HepG2 (cell line): ENCODE results near the gene EGFR.

Source experiments
- ARNTL ChIP-seq: sonication (generic); formaldehyde crosslinking; IDR thresholded peaks from 2 replicates; pipeline ENCODE4 v1.4.0; 2020; ENCODE audit warnings: mild to moderate bottlenecking, missing genetic modification reagents
- CTCF ChIP-seq: sonication (generic); formaldehyde crosslinking; IDR thresholded peaks from 2 replicates; pipeline ENCODE4 v1.5.0; 2020; ENCODE audit warnings: mild to moderate bottlenecking, missing genetic modification reagents, moderate library complexity
- GABPB1 ChIP-seq: IDR thresholded peaks from 2 replicates; pipeline ENCODE4 v1.6.1; 2016; ENCODE audit warnings: mild to moderate bottlenecking, missing genetic modification reagents, moderate library complexity, missing compliant biosample characterization
- GTF2F1 ChIP-seq: fragments of 150-350 bp; IDR thresholded peaks from 2 replicates; pipeline ENCODE4 v1.6.1; 2014; ENCODE audit warnings: low read length
- JUN ChIP-seq: sonication (generic); formaldehyde crosslinking; IDR thresholded peaks from 2 replicates; pipeline ENCODE4 v1.4.0; 2020; ENCODE audit warnings: mild to moderate bottlenecking, missing genetic modification reagents
- NONO ChIP-seq, 2 experiments: fragments of 450-650 bp in 1 of 2; sonication (generic) in 1 of 2; formaldehyde crosslinking in 1 of 2; IDR thresholded peaks in 1 of 2; conservative IDR thresholded peaks in 1 of 2; 2 replicates each; pipeline versions ENCODE4 v1.6.1 to v1.8.0; 2017 to 2022; ENCODE audit warnings: mild to moderate bottlenecking in 1 of 2, missing genetic modification reagents in 1 of 2, moderate library complexity in 1 of 2
- POLR2A ChIP-seq, 2 experiments: IDR thresholded peaks; 2 replicates each; pipeline ENCODE4 v1.6.1; 2011; ENCODE audit warnings: low read depth in 2 of 2, low read length in 2 of 2, mild to moderate bottlenecking in 1 of 2, moderate library complexity in 1 of 2; ENCODE audit not compliant: insufficient read depth in 1 of 2
- ZNF232 ChIP-seq: sonication (generic); formaldehyde crosslinking; IDR thresholded peaks from 2 replicates; pipeline ENCODE4 v1.4.0; 2020; ENCODE audit warnings: missing genetic modification reagents, borderline replicate concordance
- ZNF589 ChIP-seq: sonication (generic); formaldehyde crosslinking; conservative IDR thresholded peaks from 2 replicates; pipeline ENCODE4 v1.8.0; 2022; ENCODE audit warnings: mild to moderate bottlenecking, moderate library complexity, missing genetic modification reagents

DNA sequence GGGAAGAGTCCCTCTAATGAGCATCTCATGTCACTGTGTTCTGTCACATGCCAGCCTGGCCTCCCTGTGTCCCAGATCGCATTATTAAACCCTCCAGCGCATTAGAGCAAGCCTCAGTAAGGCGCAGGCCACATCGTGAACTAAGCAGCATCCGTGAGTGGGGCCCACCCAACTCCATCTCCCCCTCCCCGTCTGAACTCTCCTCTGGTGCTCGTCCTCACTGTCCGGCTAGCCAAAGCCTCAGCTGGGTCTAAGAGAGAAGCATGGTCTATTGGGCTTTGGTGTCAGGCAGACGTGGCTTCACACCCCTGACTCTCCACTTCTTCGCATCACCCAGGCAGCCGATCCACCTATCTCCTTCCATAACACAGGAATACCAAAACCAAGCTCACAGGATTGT, 181.6 kb downstream of the EGFR start:
- no peak for TF ChIP-seq GABPB1 (CRISPR knock-in tag)
- TF ChIP-seq ARNTL (CRISPR knock-in tag) = no peak
- no peak for TF ChIP-seq ZNF589 (CRISPR knock-in tag)
- no peak for TF ChIP-seq GTF2F1
- TF ChIP-seq ZNF232 (CRISPR knock-in tag) = no peak
- TF ChIP-seq CTCF (CRISPR knock-in tag) = no peak
- TF ChIP-seq POLR2A (IDR thresholded peaks at IDR 0.05; ENCODE audit: insufficient read depth in 1 of 2, low read depth in 2 of 2, low read length in 2 of 2) = no peak
- TF ChIP-seq NONO (IDR thresholded peaks at IDR 0.05) = no peak
- TF ChIP-seq NONO (CRISPR knock-in tag; conservative IDR thresholded peaks at IDR 0.05) = no peak
- TF ChIP-seq JUN = no peak
